OCI-LY7 (cell line): ENCODE measurements around the gene SYT14.

Experiments
- CTCF ChIP-seq: fragments of 200-600 bp; sonication (generic); conservative IDR thresholded peaks from 2 replicates; pipeline ENCODE4 v1.5.1; 2014; ENCODE audit warnings: mild to moderate bottlenecking, antibody characterized with exemption, low read length, moderate library complexity, mixed read lengths
- EZH2phosphoT487 ChIP-seq: fragments of 200-600 bp; sonication (generic); IDR thresholded peaks from 2 replicates; pipeline ENCODE4 v1.6.1; 2018; ENCODE audit warnings: low read depth, borderline replicate concordance, mild to moderate bottlenecking, mixed run types, antibody characterized with exemption, low read length, moderate library complexity, mixed read lengths

GRCh38 chr1:209912306-209912705 is 25.7 kb upstream of the SYT14 start:
- TF ChIP-seq CTCF: no peak
- TF ChIP-seq EZH2phosphoT487: no peak
